Panc1 (cell line): ENCODE results near the gene TLR6. TPM values are rescaled to one million over a fixed set of nuclear protein-coding genes. Genes with fewer than 3 reads are reported as not detected.

ENCODE experiments used
- ATAC-seq: fragments of 200-7000 bp; cut with Tn5 transposase; 2 replicates; pipeline ENCODE4 v1.9.1; 2020; ENCODE audit warnings: mild to moderate bottlenecking, moderate library complexity
- BruUV-seq: library from RNA; stranded (reverse); fragments of 400-500 nt; replicated peaks from 2 replicates; lab custom pipeline; 2021; lab: Mats Ljungman, UMichigan
- CTCF ChIA-PET: fragments of 300-600 bp; sonication (Branson Sonifier 250); formaldehyde crosslinking; loops from one replicate; lab custom pipeline; 2022; ENCODE audit warnings: antibody characterized with exemption; lab: Charles Lee
- POLR2A ChIA-PET: fragments of 300-600 bp; sonication (Branson Sonifier 250); formaldehyde crosslinking; loops from one replicate; lab custom pipeline; 2022; ENCODE audit warnings: antibody characterized with exemption; lab: Charles Lee
- DNase-seq: peaks from one replicate; pipeline ENCODE4 v3.0.0-alpha.2; 2010; ENCODE audit warnings: low read depth, low spot score
- H3K27ac ChIP-seq: 2 replicates; pipeline ENCODE4 v1.5.1; 2011; ENCODE audit warnings: mild to moderate bottlenecking, low read length, inconsistent platforms
- H3K27me3 ChIP-seq: fragments of 200-500 bp; sonication (Bioruptor generic); 2 replicates; pipeline ENCODE4 v1.6.0; 2014; ENCODE audit warnings: low read length, inconsistent platforms; ENCODE audit not compliant: control insufficient read depth, insufficient read depth
- H3K36me3 ChIP-seq: fragments of 200-500 bp; sonication (Bioruptor generic); 2 replicates; pipeline ENCODE4 v1.5.1; 2014; ENCODE audit warnings: inconsistent platforms, mild to moderate bottlenecking, low read length, moderate library complexity; ENCODE audit not compliant: control insufficient read depth, insufficient read depth
- H3K4me1 ChIP-seq: 2 replicates; pipeline ENCODE4 v1.5.1; 2011; ENCODE audit warnings: inconsistent platforms, mild to moderate bottlenecking, low read length, moderate library complexity; ENCODE audit not compliant: control insufficient read depth, insufficient read depth
- H3K4me3 ChIP-seq, 2 experiments: 2 replicates each; pipeline ENCODE4 v1.5.1; 2011 to 2012; ENCODE audit warnings: low read depth in 2 of 2, low read length in 2 of 2, mild to moderate bottlenecking in 2 of 2, inconsistent platforms in 1 of 2, moderate library complexity in 1 of 2
- H3K9me3 ChIP-seq: fragments of 200-500 bp; sonication (Bioruptor generic); 2 replicates; pipeline ENCODE4 v1.5.1; 2014; ENCODE audit warnings: low read depth, mild to moderate bottlenecking, inconsistent platforms, low read length, moderate library complexity; ENCODE audit not compliant: control insufficient read depth, insufficient read depth
- CTCF ChIP-seq: fragments of 450-650 bp; IDR thresholded peaks from 2 replicates; pipeline ENCODE4 v1.5.1; 2017; ENCODE audit warnings: mild to moderate bottlenecking
- POLR2AphosphoS5 ChIP-seq: IDR thresholded peaks from 2 replicates; pipeline ENCODE4 v1.6.1; 2012; ENCODE audit warnings: mild to moderate bottlenecking, low read depth, low read length, moderate library complexity
- REST ChIP-seq, 2 experiments: IDR thresholded peaks; 2 replicates each; pipeline ENCODE4 v1.6.1; 2011 to 2012; ENCODE audit warnings: low read depth in 2 of 2, control low read depth in 1 of 2, low read length in 1 of 2, mild to moderate bottlenecking in 1 of 2, moderate library complexity in 1 of 2; ENCODE audit not compliant: insufficient read depth in 1 of 2
- SIN3A ChIP-seq: IDR thresholded peaks from 2 replicates; pipeline ENCODE4 v1.6.1; 2012; ENCODE audit warnings: low read depth, mild to moderate bottlenecking, low read length, moderate library complexity, borderline replicate concordance; ENCODE audit not compliant: insufficient read depth
- TCF7L2 ChIP-seq: IDR thresholded peaks from 2 replicates; pipeline ENCODE4 v1.6.1; 2011; ENCODE audit warnings: mild to moderate bottlenecking, low read depth, low read length, inconsistent platforms
- in situ Hi-C: cut with HindIII; loops from 2 replicates; pipeline ENCODE4 v1.10.0; 2016; ENCODE audit warnings: low sequenced_read_pairs, low pct_unique_long_range_greater_than_20kb
- intact Hi-C: fragments of 100-400 bp; cut with micrococcal nuclease; formaldehyde crosslinking; loops from one replicate; pipeline ENCODE4 v1.10.0; 2022; ENCODE audit not compliant: unreplicated experiment
- total RNA-seq: library from RNA; stranded (reverse); gene quantifications from one replicate; pipeline ENCODE4 v1.2.1, GENCODE V29; 2021; ENCODE audit not compliant: unreplicated experiment

Gene TLR6
- total RNA-seq, 1 experiment from 2014 or later = 1.1 TPM

- no peaks in the 10 kb centered on the region for H3K9me3 ChIP-seq
- H3K4me3 ChIP-seq = no peak overlapping the region
- no peaks in the 10 kb centered on the region; the same call in none of the 2 replicates for H3K36me3 ChIP-seq
- DNase-seq (no peak), ATAC-seq (no peak)
- BruUV-seq = no TSS peak
- no peak overlapping the region for H3K27ac ChIP-seq
- intact Hi-C loops = no loop called here
- no peaks in the 10 kb centered on the region for H3K27me3 ChIP-seq
- peaks cover 3% of the 10 kb centered on the region; the same call in 1 of the 2 replicates for H3K4me1 ChIP-seq
- CTCF ChIA-PET = no interaction called here
- in situ Hi-C loops = no loop called here
- TF ChIP-seq POLR2AphosphoS5 = no peak
- TF ChIP-seq REST (IDR thresholded peaks at IDR 0.05; ENCODE audit: insufficient read depth in 1 of 2, low read depth in 2 of 2, low read length in 1 of 2) = no peak
- TF ChIP-seq CTCF = no peak
- TF ChIP-seq SIN3A = no peak
- TF ChIP-seq TCF7L2 = no peak
- POLR2A ChIA-PET = no interaction called here
Measured at GRCh38 chr4:38876636-38877035, 20.0 kb upstream of the TLR6 start.

- H3K27ac ChIP-seq = no peak overlapping the region
- POLR2A ChIA-PET = no interaction called here
Measured at GRCh38 chr4:38873290-38873944, 16.8 kb upstream of the TLR6 start.

More at GRCh38 chr4:38873290-38873944, 16.8 kb upstream of the TLR6 start:
- H3K27me3 ChIP-seq = no peaks in the 10 kb centered on the region
- DNase-seq = no peak
- H3K4me3 ChIP-seq = no peak overlapping the region
- no peaks in the 10 kb centered on the region for H3K9me3 ChIP-seq
- no TSS peak for BruUV-seq
- H3K36me3 ChIP-seq = no peaks in the 10 kb centered on the region
- intact Hi-C loops (no loop called here), in situ Hi-C loops (no loop called here)
- H3K4me1 ChIP-seq = peaks cover 9% of the 10 kb centered on the region
- ATAC-seq = no peak
- TF ChIP-seq REST (IDR thresholded peaks at IDR 0.05; ENCODE audit: insufficient read depth in 1 of 2, low read depth in 2 of 2, low read length in 1 of 2) = no peak
- no peak for TF ChIP-seq POLR2AphosphoS5
- no peak for TF ChIP-seq SIN3A
- CTCF ChIA-PET = no interaction called here
